HEK293T (cell line): ENCODE results near the gene PDXK.

Experiments
- CTCF ChIA-PET: fragments of 350-600 bp; formaldehyde crosslinking; extraction: SDS; loops from one replicate; lab custom pipeline; 2021; ENCODE audit warnings: antibody characterized with exemption, inconsistent platforms; lab: Yijun Ruan, JAX
- POLR2A ChIA-PET: fragments of 350-600 bp; formaldehyde crosslinking; extraction: SDS; loops from one replicate; lab custom pipeline; 2020; ENCODE audit warnings: antibody characterized with exemption, inconsistent platforms; lab: Yijun Ruan, JAX
- DNase-seq: peaks from one replicate; pipeline ENCODE4 v3.0.0; 2012; ENCODE audit warnings: mixed read lengths; ENCODE audit errors: extremely low spot score
- ARNT ChIP-seq: fragments of 450-650 bp; IDR thresholded peaks from 2 replicates; pipeline ENCODE4 v1.6.1; 2017; ENCODE audit warnings: mild to moderate bottlenecking
- BHLHE40 ChIP-seq: fragments of 450-650 bp; IDR thresholded peaks from 2 replicates; pipeline ENCODE4 v1.6.1; 2016; ENCODE audit warnings: mild to moderate bottlenecking, moderate library complexity, borderline replicate concordance
- CTBP1 ChIP-seq: fragments of 450-650 bp; IDR thresholded peaks from 2 replicates; pipeline ENCODE4 v1.6.1; 2016; ENCODE audit warnings: borderline replicate concordance
- ELF4 ChIP-seq: fragments of 450-650 bp; IDR thresholded peaks from 2 replicates; pipeline ENCODE4 v1.6.1; 2017; ENCODE audit warnings: antibody characterized with exemption
- FOXA1 ChIP-seq: fragments of 450-650 bp; IDR thresholded peaks from 2 replicates; pipeline ENCODE4 v1.6.1; 2016; ENCODE audit warnings: mild to moderate bottlenecking
- FOXK2 ChIP-seq: fragments of 450-650 bp; IDR thresholded peaks from 2 replicates; pipeline ENCODE4 v1.6.1; 2016; ENCODE audit warnings: mild to moderate bottlenecking
- FOXM1 ChIP-seq: fragments of 450-650 bp; IDR thresholded peaks from 2 replicates; pipeline ENCODE4 v1.6.1; 2017; ENCODE audit warnings: mild to moderate bottlenecking, borderline replicate concordance
- HDGF ChIP-seq: fragments of 450-650 bp; IDR thresholded peaks from 2 replicates; pipeline ENCODE4 v1.6.1; 2017; ENCODE audit warnings: antibody characterized with exemption, borderline replicate concordance
- L3MBTL2 ChIP-seq: fragments of 450-650 bp; conservative IDR thresholded peaks from 2 replicates; pipeline ENCODE4 v1.6.1; 2016; ENCODE audit warnings: mild to moderate bottlenecking
- LEF1 ChIP-seq: fragments of 450-650 bp; IDR thresholded peaks from 2 replicates; pipeline ENCODE4 v1.6.1; 2017; ENCODE audit warnings: mild to moderate bottlenecking, borderline replicate concordance
- NFRKB ChIP-seq: fragments of 450-650 bp; IDR thresholded peaks from 2 replicates; pipeline ENCODE4 v1.6.1; 2016; ENCODE audit warnings: mild to moderate bottlenecking, moderate library complexity
- PKNOX1 ChIP-seq: fragments of 450-650 bp; IDR thresholded peaks from 2 replicates; pipeline ENCODE4 v1.6.1; 2016
- SP1 ChIP-seq: fragments of 450-650 bp; IDR thresholded peaks from 2 replicates; pipeline ENCODE4 v1.6.1; 2017
- SUZ12 ChIP-seq: fragments of 450-650 bp; IDR thresholded peaks from 2 replicates; pipeline ENCODE4 v1.6.1; 2016; ENCODE audit warnings: mild to moderate bottlenecking
- TARDBP ChIP-seq: fragments of 450-650 bp; IDR thresholded peaks from 2 replicates; pipeline ENCODE4 v1.6.1; 2016
- ZNF384 ChIP-seq: fragments of 450-650 bp; IDR thresholded peaks from 2 replicates; pipeline ENCODE4 v1.6.1; 2016

The PDXK gene

GRCh38 chr21:43751955-43752591 lies 33.1 kb downstream of the PDXK start:
- TF ChIP-seq PKNOX1 = no peak
- TF ChIP-seq NFRKB = no peak
- no peak for TF ChIP-seq CTBP1
- TF ChIP-seq ARNT = no peak
- no peak for TF ChIP-seq ELF4
- no peak for TF ChIP-seq SUZ12
- CTCF ChIA-PET = no interaction called here
- POLR2A ChIA-PET = no interaction called here
- DNase-seq = no peak

GRCh38 chr21:43752758-43753438 lies 34.0 kb downstream of the PDXK start:
- TF ChIP-seq L3MBTL2 (no peak), ZNF384 (no peak), PKNOX1 (no peak), NFRKB (no peak)
- POLR2A ChIA-PET = no interaction called here
- no peak for DNase-seq
- CTCF ChIA-PET = no interaction called here

DNA sequence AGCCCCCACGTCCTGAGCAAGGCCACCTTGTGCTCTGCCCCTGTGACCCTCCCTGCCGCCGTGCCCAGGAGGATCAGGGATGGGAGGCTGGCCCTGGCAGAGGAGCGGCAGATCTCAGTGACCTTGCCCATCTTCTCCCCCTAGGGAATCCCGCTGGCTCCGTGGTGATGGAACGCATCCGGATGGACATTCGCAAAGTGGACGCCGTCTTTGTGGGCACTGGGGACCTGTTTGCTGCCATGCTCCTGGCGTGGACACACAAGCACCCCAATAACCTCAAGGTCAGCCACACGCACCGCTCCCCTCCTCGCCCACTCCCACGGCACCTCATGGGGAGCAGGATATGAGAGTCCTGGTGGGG lies 34.5 kb downstream of the PDXK start:
- POLR2A ChIA-PET = no interaction called here
- DNase-seq = no peak
- CTCF ChIA-PET = no interaction called here
- no peak for TF ChIP-seq SUZ12
- no peak for TF ChIP-seq ARNT
- no peak for TF ChIP-seq ELF4
- TF ChIP-seq NFRKB = no peak
- no peak for TF ChIP-seq SP1
- TF ChIP-seq ZNF384 = no peak
- TF ChIP-seq PKNOX1 = no peak
- no peak for TF ChIP-seq BHLHE40
- TF ChIP-seq FOXA1 = no peak
- no peak for TF ChIP-seq HDGF

DNA sequence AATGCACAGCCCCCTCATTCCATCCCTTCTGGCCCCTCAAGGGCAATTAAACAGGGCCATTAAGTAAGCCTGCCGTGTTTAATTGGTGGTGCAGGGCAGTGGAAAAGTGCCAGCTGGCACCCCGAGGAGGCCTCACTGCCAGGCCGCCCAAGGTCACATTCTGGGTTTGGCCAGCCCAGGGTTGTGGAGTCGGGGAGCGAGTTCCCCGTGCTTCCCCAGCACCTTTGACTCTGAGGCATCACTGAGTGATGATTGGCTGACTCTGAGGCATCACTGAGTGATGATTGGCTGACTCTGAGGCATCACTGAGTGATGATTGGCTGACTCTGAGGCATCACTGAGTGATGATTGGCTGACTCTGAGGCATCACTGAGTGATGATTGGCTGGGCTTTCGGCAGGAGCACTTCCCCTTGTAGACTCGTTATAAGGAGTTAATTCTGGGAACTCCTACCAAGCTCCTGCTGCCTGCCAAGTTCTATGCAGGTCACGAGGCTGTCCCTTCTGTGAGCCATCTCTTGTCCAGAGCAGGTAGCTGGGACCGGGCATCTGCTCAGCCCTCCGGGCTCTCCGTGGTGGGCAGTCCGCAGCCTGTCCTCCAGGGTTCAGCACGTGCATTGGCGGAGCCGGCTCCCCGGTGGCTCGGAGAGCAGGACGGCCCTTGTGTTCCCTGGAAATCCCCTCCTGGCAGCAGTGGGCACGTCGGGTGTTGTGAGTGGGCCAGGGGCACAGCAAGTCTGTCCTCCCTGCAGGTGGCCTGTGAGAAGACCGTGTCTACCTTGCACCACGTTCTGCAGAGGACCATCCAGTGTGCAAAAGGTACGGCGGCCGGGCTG lies 36.2 kb downstream of the PDXK start:
- POLR2A ChIA-PET = no interaction called here
- TF ChIP-seq ARNT (no peak), L3MBTL2 (no peak), FOXK2 (no peak), ELF4 (no peak), FOXA1 (no peak), PKNOX1 (no peak), SUZ12 (no peak), SP1 (no peak), CTBP1 (no peak), FOXM1 (no peak), LEF1 (no peak)
- DNase-seq = no peak
- CTCF ChIA-PET = no interaction called here

DNA sequence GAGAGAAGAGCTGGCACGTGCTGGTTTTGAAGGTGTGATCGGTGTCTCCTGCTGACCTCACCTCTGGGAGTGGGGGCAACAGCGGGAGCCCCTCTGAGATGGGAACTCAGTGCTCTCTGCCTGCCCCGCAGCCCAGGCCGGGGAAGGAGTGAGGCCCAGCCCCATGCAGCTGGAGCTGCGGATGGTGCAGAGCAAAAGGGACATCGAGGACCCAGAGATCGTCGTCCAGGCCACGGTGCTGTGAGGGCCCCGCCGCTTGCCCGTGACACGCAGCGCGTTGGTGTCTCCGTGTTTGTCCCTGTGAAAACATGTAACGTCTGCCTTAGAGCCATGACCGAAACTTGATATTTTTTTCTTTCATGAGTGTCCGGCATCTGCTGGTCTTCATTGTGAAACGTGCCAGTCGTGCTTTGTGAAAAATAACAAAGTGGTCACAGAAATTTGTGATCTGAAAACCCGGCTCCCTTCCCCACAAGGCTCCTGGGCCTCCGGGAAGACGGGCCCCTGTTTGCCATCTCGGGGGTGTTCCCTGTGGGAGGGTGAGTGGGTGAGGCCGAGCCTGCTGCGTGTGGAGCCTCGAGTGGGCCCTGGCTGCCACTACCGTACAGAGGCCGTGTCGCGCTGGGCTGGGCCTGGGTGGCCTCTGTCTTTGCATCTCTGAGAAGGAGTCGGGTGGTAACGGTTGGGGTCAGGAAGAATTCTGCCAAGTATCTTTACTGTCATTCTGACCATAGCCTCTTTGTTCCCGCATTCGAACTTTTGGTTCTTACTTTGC lies 37.1 kb downstream of the PDXK start:
- no peak for DNase-seq
- ChIA-PET CTCF (no interaction called here), POLR2A (no interaction called here)
- TF ChIP-seq LEF1 (no peak), HDGF (no peak), BHLHE40 (no peak), ARNT (no peak), ZNF384 (no peak), ELF4 (no peak), FOXA1 (no peak), SP1 (no peak), SUZ12 (no peak), TARDBP (no peak), FOXK2 (no peak), L3MBTL2 (no peak), PKNOX1 (no peak), FOXM1 (no peak)
